Measurements from ENCODE around the gene GABBR1.

Gene GABBR1

DNA sequence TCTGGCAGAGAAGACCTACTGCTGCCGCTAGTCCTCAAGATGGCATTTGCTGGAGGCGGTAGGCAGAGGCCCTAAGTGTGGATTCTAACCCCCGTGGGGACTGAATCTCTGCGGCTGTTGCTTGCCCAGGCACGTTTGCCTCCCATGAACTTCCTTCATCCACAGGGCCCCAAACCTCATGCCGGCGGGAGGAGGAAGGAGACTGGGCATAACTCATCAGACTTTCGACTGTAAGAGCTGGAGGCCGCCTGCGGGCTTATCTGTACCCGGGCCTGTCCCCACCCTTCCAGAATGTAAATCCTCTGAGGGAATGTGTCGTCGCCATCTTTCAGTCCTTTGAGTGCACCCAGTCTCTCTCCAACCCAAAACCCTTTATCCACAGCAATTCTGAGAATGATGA, 47.0 kb upstream of the GABBR1 start:
- no peak for TF ChIP-seq YY1 (IDR thresholded peaks at IDR 0.05; ENCODE audit: low read depth)
- TF ChIP-seq, protein P1, sequence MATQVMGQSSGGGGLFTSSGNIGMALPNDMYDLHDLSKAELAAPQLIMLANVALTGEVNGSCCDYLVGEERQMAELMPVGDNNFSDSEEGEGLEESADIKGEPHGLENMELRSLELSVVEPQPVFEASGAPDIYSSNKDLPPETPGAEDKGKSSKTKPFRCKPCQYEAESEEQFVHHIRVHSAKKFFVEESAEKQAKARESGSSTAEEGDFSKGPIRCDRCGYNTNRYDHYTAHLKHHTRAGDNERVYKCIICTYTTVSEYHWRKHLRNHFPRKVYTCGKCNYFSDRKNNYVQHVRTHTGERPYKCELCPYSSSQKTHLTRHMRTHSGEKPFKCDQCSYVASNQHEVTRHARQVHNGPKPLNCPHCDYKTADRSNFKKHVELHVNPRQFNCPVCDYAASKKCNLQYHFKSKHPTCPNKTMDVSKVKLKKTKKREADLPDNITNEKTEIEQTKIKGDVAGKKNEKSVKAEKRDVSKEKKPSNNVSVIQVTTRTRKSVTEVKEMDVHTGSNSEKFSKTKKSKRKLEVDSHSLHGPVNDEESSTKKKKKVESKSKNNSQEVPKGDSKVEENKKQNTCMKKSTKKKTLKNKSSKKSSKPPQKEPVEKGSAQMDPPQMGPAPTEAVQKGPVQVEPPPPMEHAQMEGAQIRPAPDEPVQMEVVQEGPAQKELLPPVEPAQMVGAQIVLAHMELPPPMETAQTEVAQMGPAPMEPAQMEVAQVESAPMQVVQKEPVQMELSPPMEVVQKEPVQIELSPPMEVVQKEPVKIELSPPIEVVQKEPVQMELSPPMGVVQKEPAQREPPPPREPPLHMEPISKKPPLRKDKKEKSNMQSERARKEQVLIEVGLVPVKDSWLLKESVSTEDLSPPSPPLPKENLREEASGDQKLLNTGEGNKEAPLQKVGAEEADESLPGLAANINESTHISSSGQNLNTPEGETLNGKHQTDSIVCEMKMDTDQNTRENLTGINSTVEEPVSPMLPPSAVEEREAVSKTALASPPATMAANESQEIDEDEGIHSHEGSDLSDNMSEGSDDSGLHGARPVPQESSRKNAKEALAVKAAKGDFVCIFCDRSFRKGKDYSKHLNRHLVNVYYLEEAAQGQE (IDR thresholded peaks at IDR 0.05; ENCODE audit: low read depth), result no peak
- TF ChIP-seq TAF1 (IDR thresholded peaks at IDR 0.05; ENCODE audit: low read depth), result no peak
- TF ChIP-seq ZBTB7A (IDR thresholded peaks at IDR 0.05; ENCODE audit: low read depth), result no peak
- no peak for TF ChIP-seq CEBPB (IDR thresholded peaks at IDR 0.05)
- TF ChIP-seq RAD21 (IDR thresholded peaks at IDR 0.05; ENCODE audit: low read depth), result no peak
- no peak for TF ChIP-seq CREB1 (IDR thresholded peaks at IDR 0.05; ENCODE audit: low read depth)
- no peak for TF ChIP-seq EP300 (IDR thresholded peaks at IDR 0.05; ENCODE audit: borderline replicate concordance)

DNA sequence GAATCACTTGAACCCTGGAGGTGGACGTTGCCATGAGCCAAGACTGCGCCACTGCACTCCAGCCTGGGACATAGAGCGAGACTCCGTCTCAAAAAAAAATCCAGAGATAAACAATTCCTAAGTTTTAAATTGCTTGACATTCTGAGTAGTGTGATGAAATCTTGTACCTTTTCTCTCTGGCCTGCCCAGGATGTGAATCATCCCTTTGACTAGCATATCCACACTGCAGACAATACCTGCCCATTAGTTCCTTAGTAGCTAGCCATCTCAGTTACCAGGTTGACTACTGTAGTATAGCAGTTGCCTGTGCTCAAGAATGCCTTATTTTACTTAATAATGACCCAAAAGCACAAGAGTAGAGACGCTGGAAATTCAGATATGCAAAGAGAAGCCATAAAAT, 45.1 kb upstream of the GABBR1 start:
- TF ChIP-seq, protein P1 (IDR thresholded peaks at IDR 0.05; ENCODE audit: low read depth), result no peak
- no peak for TF ChIP-seq TCF12 (IDR thresholded peaks at IDR 0.05; ENCODE audit: low read depth)
- TF ChIP-seq, protein P2, sequence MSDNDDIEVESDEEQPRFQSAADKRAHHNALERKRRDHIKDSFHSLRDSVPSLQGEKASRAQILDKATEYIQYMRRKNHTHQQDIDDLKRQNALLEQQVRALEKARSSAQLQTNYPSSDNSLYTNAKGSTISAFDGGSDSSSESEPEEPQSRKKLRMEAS (IDR thresholded peaks at IDR 0.05), result no peak
- TF ChIP-seq EGR1 (IDR thresholded peaks at IDR 0.05), result no peak
- no peak for TF ChIP-seq TEAD4 (IDR thresholded peaks at IDR 0.05)
- no peak for TF ChIP-seq RAD21 (IDR thresholded peaks at IDR 0.05; ENCODE audit: low read depth)
- TF ChIP-seq ZBTB7A (IDR thresholded peaks at IDR 0.05; ENCODE audit: low read depth), result no peak
- no peak for TF ChIP-seq FOXM1 (IDR thresholded peaks at IDR 0.05; ENCODE audit: borderline replicate concordance, low read depth)
- no peak for TF ChIP-seq NFIC (IDR thresholded peaks at IDR 0.05)
- no peak for TF ChIP-seq TAF1 (IDR thresholded peaks at IDR 0.05; ENCODE audit: low read depth)
- TF ChIP-seq CEBPB (IDR thresholded peaks at IDR 0.05), result no peak
- no peak for TF ChIP-seq YY1 (IDR thresholded peaks at IDR 0.05; ENCODE audit: low read depth)
- no peak for TF ChIP-seq CREB1 (IDR thresholded peaks at IDR 0.05; ENCODE audit: low read depth)
- TF ChIP-seq, protein P3, sequence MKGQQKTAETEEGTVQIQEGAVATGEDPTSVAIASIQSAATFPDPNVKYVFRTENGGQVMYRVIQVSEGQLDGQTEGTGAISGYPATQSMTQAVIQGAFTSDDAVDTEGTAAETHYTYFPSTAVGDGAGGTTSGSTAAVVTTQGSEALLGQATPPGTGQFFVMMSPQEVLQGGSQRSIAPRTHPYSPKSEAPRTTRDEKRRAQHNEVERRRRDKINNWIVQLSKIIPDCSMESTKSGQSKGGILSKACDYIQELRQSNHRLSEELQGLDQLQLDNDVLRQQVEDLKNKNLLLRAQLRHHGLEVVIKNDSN (IDR thresholded peaks at IDR 0.05), result no peak
- TF ChIP-seq EP300 (IDR thresholded peaks at IDR 0.05; ENCODE audit: borderline replicate concordance), result no peak

DNA sequence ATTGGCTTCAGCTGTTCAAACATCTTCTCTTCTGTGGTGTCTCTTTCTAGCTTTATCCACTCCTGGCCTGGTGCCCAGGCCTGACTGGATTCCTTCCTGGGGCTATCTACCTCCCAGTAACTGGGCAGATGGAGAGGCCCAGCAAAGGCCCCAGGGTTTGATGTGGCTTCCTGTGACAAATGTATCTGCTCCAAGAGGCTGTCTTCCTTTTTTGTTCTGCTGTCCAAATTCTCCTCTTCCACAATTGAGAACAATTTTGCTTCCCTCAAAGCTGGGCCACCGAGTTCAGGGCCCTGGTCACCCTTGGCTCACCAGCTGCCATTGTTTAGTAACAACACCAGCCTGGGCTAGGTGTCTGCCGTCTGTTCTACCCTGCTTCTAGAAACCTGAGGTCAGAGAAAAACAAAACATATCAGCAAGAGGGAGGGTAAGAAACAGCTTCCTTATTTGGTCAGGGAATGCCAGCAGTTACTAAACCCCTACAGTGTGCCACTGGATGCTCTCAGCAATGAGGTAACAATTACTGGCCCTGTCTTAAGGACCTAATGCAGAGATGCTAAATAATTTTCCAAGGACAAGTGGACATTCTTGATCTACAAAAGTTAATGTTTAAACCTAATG, 44.1 kb upstream of the GABBR1 start:
- no peak for TF ChIP-seq RAD21 (IDR thresholded peaks at IDR 0.05; ENCODE audit: low read depth)
- TF ChIP-seq, protein P2 (IDR thresholded peaks at IDR 0.05), result no peak
- no peak for TF ChIP-seq TAF1 (IDR thresholded peaks at IDR 0.05; ENCODE audit: low read depth)
- TF ChIP-seq, protein P3 (IDR thresholded peaks at IDR 0.05), result no peak
- no peak for TF ChIP-seq EGR1 (IDR thresholded peaks at IDR 0.05)

DNA sequence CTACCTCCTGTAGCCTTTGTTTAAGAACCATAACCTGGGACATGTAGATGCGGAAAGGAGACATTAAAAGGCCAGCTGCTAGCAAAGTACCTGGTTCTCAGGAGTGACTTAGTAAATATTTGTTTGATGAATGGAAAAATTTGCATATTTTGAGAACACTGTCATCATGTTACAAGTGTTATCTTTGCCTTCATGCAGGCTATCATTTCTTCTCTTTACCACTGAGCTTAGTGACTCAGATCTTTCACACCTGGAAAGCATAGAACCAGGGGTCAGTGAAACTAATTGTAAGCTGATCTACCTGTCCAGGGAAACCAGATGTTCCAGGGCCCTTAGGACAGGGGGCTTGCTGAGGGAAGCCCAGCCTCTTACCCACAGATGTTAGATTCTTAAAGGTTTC, 42.6 kb upstream of the GABBR1 start:
- TF ChIP-seq, protein P1 (IDR thresholded peaks at IDR 0.05; ENCODE audit: low read depth), result no peak

DNA sequence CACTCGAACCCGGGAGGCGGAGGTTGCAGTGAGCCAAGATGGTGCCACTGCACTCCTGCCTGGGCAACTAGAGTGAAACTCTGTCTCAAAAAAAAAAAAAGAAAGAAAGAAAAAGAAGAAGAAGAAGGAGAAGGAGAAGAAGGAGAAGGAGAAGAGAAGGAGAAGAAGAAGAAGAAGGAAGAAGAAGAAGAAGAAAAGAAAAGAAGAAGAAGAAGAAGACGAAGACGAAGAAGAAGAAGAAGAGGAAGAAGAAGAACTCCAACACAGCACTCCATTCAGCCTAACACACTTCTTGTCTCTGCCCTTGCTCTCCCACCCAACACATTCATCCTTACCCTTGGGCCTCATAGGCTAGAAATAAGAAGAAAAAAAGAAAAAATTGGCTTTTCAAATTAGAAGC, 41.0 kb upstream of the GABBR1 start:
- TF ChIP-seq FOXM1 (IDR thresholded peaks at IDR 0.05; ENCODE audit: borderline replicate concordance, low read depth) (no peak), CEBPB (IDR thresholded peaks at IDR 0.05) (no peak), ZBTB7A (IDR thresholded peaks at IDR 0.05; ENCODE audit: low read depth) (no peak), RAD21 (IDR thresholded peaks at IDR 0.05; ENCODE audit: low read depth) (no peak), EP300 (IDR thresholded peaks at IDR 0.05; ENCODE audit: borderline replicate concordance) (no peak), TCF12 (IDR thresholded peaks at IDR 0.05; ENCODE audit: low read depth) (no peak), CREB1 (IDR thresholded peaks at IDR 0.05; ENCODE audit: low read depth) (no peak), YY1 (IDR thresholded peaks at IDR 0.05; ENCODE audit: low read depth) (no peak), NFIC (IDR thresholded peaks at IDR 0.05) (no peak), EGR1 (IDR thresholded peaks at IDR 0.05) (no peak)
- TF ChIP-seq, protein P1 (IDR thresholded peaks at IDR 0.05; ENCODE audit: low read depth), result no peak
- TF ChIP-seq, protein P3 (IDR thresholded peaks at IDR 0.05), result no peak
- TF ChIP-seq, protein P2 (IDR thresholded peaks at IDR 0.05), result no peak
